IMR-90 (cell line): ENCODE results near the gene EDN2. TPM values are rescaled to one million over a fixed set of nuclear protein-coding genes. Genes with fewer than 3 reads are reported as not detected.

Experiments used
- ATAC-seq: fragments of 200-7000 bp; cut with Tn5 transposase; 2 replicates; pipeline ENCODE4 v1.9.1; 2020; ENCODE audit warnings: low read depth, mild to moderate bottlenecking, moderate library complexity
- BruUV-seq: library from RNA; stranded (reverse); fragments of 400-500 nt; replicated peaks from 2 replicates; lab custom pipeline; 2021; lab: Mats Ljungman, UMichigan
- CTCF ChIA-PET: fragments of 300-600 bp; formaldehyde crosslinking; extraction: SDS; loops from one replicate; lab custom pipeline; 2021; ENCODE audit warnings: antibody characterized with exemption; lab: Yijun Ruan, JAX
- POLR2A ChIA-PET: fragments of 300-600 bp; sonication (Branson Sonifier 250); formaldehyde crosslinking; loops from one replicate; lab custom pipeline; 2022; ENCODE audit warnings: antibody characterized with exemption; ENCODE audit not compliant: unreplicated experiment; lab: Charles Lee
- DNase-seq: peaks from one replicate; pipeline ENCODE4 v3.0.0; 2013
- H2AFZ ChIP-seq: replicated peaks from 2 replicates; pipeline ENCODE3; 2013; ENCODE audit warnings: low read length, mild to moderate bottlenecking; ENCODE audit not compliant: poor library complexity
- H2AK5ac ChIP-seq: 2 replicates; pipeline ENCODE4 v1.6.1; 2013; ENCODE audit warnings: low read depth, low read length, inconsistent platforms
- H2AK9ac ChIP-seq: replicated peaks from 2 replicates; pipeline ENCODE3; 2013; ENCODE audit warnings: mild to moderate bottlenecking, low read depth, low read length, moderate library complexity; ENCODE audit not compliant: poor library complexity
- H2BK120ac ChIP-seq: 2 replicates; pipeline ENCODE4 v1.6.1; 2013; ENCODE audit warnings: low read depth, low read length, inconsistent platforms
- H2BK15ac ChIP-seq: 3 replicates; pipeline ENCODE4 v1.6.1; 2013; ENCODE audit warnings: low read depth, low read length, inconsistent platforms
- H2BK20ac ChIP-seq: 2 replicates; pipeline ENCODE4 v1.6.1; 2013; ENCODE audit warnings: low read depth, mild to moderate bottlenecking, inconsistent platforms, low read length, moderate library complexity
- H2BK5ac ChIP-seq: 2 replicates; pipeline ENCODE4 v1.6.1; 2013; ENCODE audit warnings: mild to moderate bottlenecking, low read depth, low read length, inconsistent platforms; ENCODE audit not compliant: poor library complexity, severe bottlenecking
- H3K14ac ChIP-seq: replicated peaks from 2 replicates; pipeline ENCODE4 v1.6.1; 2013; ENCODE audit warnings: low read depth, low read length, inconsistent platforms
- H3K18ac ChIP-seq: 2 replicates; pipeline ENCODE4 v1.6.1; 2013; ENCODE audit warnings: low read depth, low read length, control low read depth
- H3K23ac ChIP-seq: 2 replicates; pipeline ENCODE4 v1.6.1; 2013; ENCODE audit warnings: low read depth, low read length, inconsistent platforms
- H3K27ac ChIP-seq: 2 replicates; pipeline ENCODE4 v1.5.1; 2013; ENCODE audit warnings: mild to moderate bottlenecking, control low read depth, low read length; ENCODE audit not compliant: insufficient read depth
- H3K27me3 ChIP-seq: 2 replicates; pipeline ENCODE4 v1.6.1; 2013; ENCODE audit warnings: low read length; ENCODE audit not compliant: control insufficient read depth, insufficient read depth
- H3K36me3 ChIP-seq: 2 replicates; pipeline ENCODE4 v1.6.1; 2013; ENCODE audit warnings: low read length, mixed read lengths; ENCODE audit not compliant: control insufficient read depth, insufficient read depth
- H3K4ac ChIP-seq: 2 replicates; pipeline ENCODE4 v1.6.1; 2013; ENCODE audit warnings: low read depth, low read length, inconsistent platforms
- H3K4me1 ChIP-seq: 2 replicates; pipeline ENCODE4 v1.6.1; 2013; ENCODE audit warnings: low read length, mixed read lengths; ENCODE audit not compliant: control insufficient read depth, insufficient read depth
- H3K4me2 ChIP-seq: 2 replicates; pipeline ENCODE4 v1.6.1; 2013; ENCODE audit warnings: low read depth, mild to moderate bottlenecking, control low read depth, low read length, moderate library complexity
- H3K4me3 ChIP-seq: 2 replicates; pipeline ENCODE4 v1.5.1; 2013; ENCODE audit warnings: low read depth, mild to moderate bottlenecking, control low read depth, low read length, moderate library complexity; ENCODE audit not compliant: insufficient read depth
- H3K56ac ChIP-seq: 2 replicates; pipeline ENCODE4 v1.6.1; 2013; ENCODE audit warnings: low read length, inconsistent platforms; ENCODE audit not compliant: insufficient read depth; ENCODE audit errors: extremely low read depth
- H3K79me1 ChIP-seq, 2 experiments: 2 replicates each; pipeline ENCODE4 v1.6.1; 2013; ENCODE audit warnings: low read length in 2 of 2, inconsistent platforms in 1 of 2, low read depth in 1 of 2
- H3K9ac ChIP-seq: 2 replicates; pipeline ENCODE4 v1.6.1; 2013; ENCODE audit warnings: low read depth, low read length, control low read depth
- H3K9me1 ChIP-seq: 2 replicates; pipeline ENCODE4 v1.6.1; 2013; ENCODE audit warnings: low read length, inconsistent platforms; ENCODE audit not compliant: insufficient read depth
- H3K9me3 ChIP-seq: 2 replicates; pipeline ENCODE4 v1.6.1; 2013; ENCODE audit warnings: low read length; ENCODE audit not compliant: control insufficient read depth, insufficient read depth
- H4K20me1 ChIP-seq: 2 replicates; pipeline ENCODE4 v1.6.1; 2013; ENCODE audit warnings: low read length, inconsistent platforms; ENCODE audit not compliant: insufficient read depth
- H4K5ac ChIP-seq: 2 replicates; pipeline ENCODE4 v1.6.1; 2013; ENCODE audit warnings: mild to moderate bottlenecking, low read depth, low read length, control low read depth
- H4K8ac ChIP-seq, 2 experiments: 2 replicates each; pipeline ENCODE4 v1.6.1; 2013; ENCODE audit warnings: low read depth in 2 of 2, low read length in 2 of 2, control low read depth in 1 of 2, inconsistent platforms in 1 of 2
- H4K91ac ChIP-seq: 2 replicates; pipeline ENCODE4 v1.6.1; 2013; ENCODE audit warnings: low read depth, low read length, inconsistent platforms; ENCODE audit not compliant: insufficient read depth
- BHLHE40 ChIP-seq: fragments of 150-350 bp; IDR thresholded peaks from 2 replicates; pipeline ENCODE4 v1.6.1; 2016; ENCODE audit warnings: mild to moderate bottlenecking, low read depth, low read length
- CEBPB ChIP-seq: IDR thresholded peaks from 2 replicates; pipeline ENCODE4 v1.6.1; 2012; ENCODE audit warnings: low read depth, low read length, improper control_type of control experiment
- CHD1 ChIP-seq: IDR thresholded peaks from 2 replicates; pipeline ENCODE4 v1.6.1; 2012; ENCODE audit warnings: low read depth, low read length, improper control_type of control experiment
- FOS ChIP-seq: fragments of 150-350 bp; IDR thresholded peaks from 2 replicates; pipeline ENCODE4 v1.6.1; 2016; ENCODE audit warnings: low read depth, low read length
- MAFK ChIP-seq: IDR thresholded peaks from 2 replicates; pipeline ENCODE4 v1.6.1; 2012; ENCODE audit warnings: low read depth, low read length, improper control_type of control experiment
- MAZ ChIP-seq: IDR thresholded peaks from 2 replicates; pipeline ENCODE4 v1.6.1; 2012; ENCODE audit warnings: low read depth, mild to moderate bottlenecking, low read length, improper control_type of control experiment, moderate library complexity, borderline replicate concordance
- MXI1 ChIP-seq: IDR thresholded peaks from 2 replicates; pipeline ENCODE4 v1.6.1; 2012; ENCODE audit warnings: low read depth, mild to moderate bottlenecking, low read length, moderate library complexity, borderline replicate concordance
- NFE2L2 ChIP-seq: fragments of 150-350 bp; IDR thresholded peaks from 2 replicates; pipeline ENCODE4 v1.6.1; 2016; ENCODE audit warnings: low read depth, mild to moderate bottlenecking, low read length
- POLR2A ChIP-seq: IDR thresholded peaks from 2 replicates; pipeline ENCODE4 v1.6.1; 2012; ENCODE audit warnings: mild to moderate bottlenecking, low read depth, low read length
- RAD21 ChIP-seq: IDR thresholded peaks from 2 replicates; pipeline ENCODE4 v1.6.1; 2012; ENCODE audit warnings: low read length, improper control_type of control experiment
- RCOR1 ChIP-seq: IDR thresholded peaks from 2 replicates; pipeline ENCODE4 v1.6.1; 2012; ENCODE audit warnings: mild to moderate bottlenecking, low read length, improper control_type of control experiment; ENCODE audit not compliant: insufficient replicate concordance
- RFX5 ChIP-seq: IDR thresholded peaks from 2 replicates; pipeline ENCODE4 v1.8.0; 2012; ENCODE audit warnings: low read depth, mild to moderate bottlenecking, low read length, moderate library complexity
- SMC3 ChIP-seq: fragments of 150-350 bp; IDR thresholded peaks from 2 replicates; pipeline ENCODE4 v1.6.1; 2016; ENCODE audit warnings: low read depth, mild to moderate bottlenecking, antibody characterized with exemption, low read length, moderate library complexity
- WGBS, 2 experiments: methylation state at CpG; one replicate each; pipeline versions ENCODE4 v1.1.5 to v1.1.7; 2013; ENCODE audit warnings: missing lambda C conversion rate in 2 of 2; ENCODE audit not compliant: insufficient read length in 1 of 2; ENCODE audit errors: extremely low coverage in 2 of 2; 5-methylcytosine and 5-hydroxymethylcytosine counted together
- dilution Hi-C: fragments of 300-500 bp; cut with HindIII; formaldehyde crosslinking; loops from one replicate; pipeline ENCODE4 v1.14.3; 2018; ENCODE audit warnings: low sequenced_read_pairs; ENCODE audit not compliant: unreplicated experiment
- in situ Hi-C: fragments of 300-500 bp; cut with MboI; formaldehyde crosslinking; loops from 3 replicates; pipeline ENCODE4 v1.14.3; 2019; ENCODE audit warnings: low sequenced_read_pairs, inconsistent platforms, mixed read lengths
- intact Hi-C: fragments of 100-400 bp; cut with micrococcal nuclease; formaldehyde crosslinking; loops from 2 replicates; pipeline ENCODE4 v1.10.0; 2022
- polyA plus RNA-seq, 3 experiments: library from polyadenylated mRNA; depleted of rRNA; stranded (reverse); fragments of >200 nt; gene quantifications; 2 replicates each; pipeline ENCODE4 v1.2.3, GENCODE V29; 2012; ENCODE audit warnings: low replicate concordance in 1 of 3
- total RNA-seq: library from RNA; depleted of rRNA; stranded (reverse); fragments of >200 nt; gene quantifications from 2 replicates; pipeline ENCODE4 v1.2.3, GENCODE V29; 2012
- TF ChIP-seq, protein P1 (sequence below): fragments of 150-350 bp; IDR thresholded peaks from 2 replicates; pipeline ENCODE4 v1.6.1; 2017; ENCODE audit warnings: mild to moderate bottlenecking, antibody characterized with exemption, low read length, low read depth
- TF ChIP-seq, protein P2 (sequence below): conservative IDR thresholded peaks from 2 replicates; pipeline ENCODE4 v1.5.1; 2012; ENCODE audit warnings: mild to moderate bottlenecking, low read depth, low read length, improper control_type of control experiment
- TF ChIP-seq, protein P3 (sequence below): fragments of 150-350 bp; IDR thresholded peaks from 2 replicates; pipeline ENCODE4 v1.6.1; 2016; ENCODE audit warnings: low read depth, mild to moderate bottlenecking, low read length, moderate library complexity, borderline replicate concordance

EDN2 gene
- total and polyA plus RNA-seq, 2 of the 4 experiments (the other 2 are of a cell fraction): 0.27 TPM; not detected in 1

DNA sequence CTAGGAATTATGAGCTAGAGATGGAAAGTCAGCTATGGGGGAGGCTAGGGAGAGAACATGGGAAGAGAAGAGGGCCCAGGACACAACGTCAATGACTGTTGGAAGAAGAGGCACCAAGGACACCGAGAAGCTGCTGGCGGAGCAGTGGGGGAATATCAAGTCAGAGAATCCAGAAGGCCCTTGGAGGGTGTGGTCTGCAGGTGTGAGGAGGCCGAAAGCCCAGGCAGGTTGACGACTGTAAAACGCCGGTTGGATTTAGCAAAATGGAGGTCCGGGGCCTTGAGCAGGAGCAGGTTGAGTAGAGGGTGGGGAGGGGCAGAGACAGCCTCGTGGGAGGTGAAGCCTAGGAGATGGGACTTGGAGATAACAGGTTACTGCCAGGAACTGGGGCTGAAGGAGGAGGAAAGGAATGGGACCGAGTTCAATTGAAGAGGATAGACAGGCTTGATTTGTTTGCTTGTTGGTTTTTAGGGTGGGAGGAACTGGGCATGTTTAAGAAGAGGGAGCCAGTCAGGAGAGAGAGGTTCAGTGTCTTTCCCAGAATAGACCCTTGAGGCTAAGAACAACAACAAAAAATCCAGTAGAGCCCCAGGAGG is 35.1 kb downstream of the EDN2 start:
- H3K18ac ChIP-seq: no peak overlapping the region
- H3K9me1 ChIP-seq: 0 out of 2 replicates have a peak, but pooled peaks cover 2% of the 10 kb centered on the region
- dilution Hi-C loops: no loop called here
- no peak overlapping the region for H3K4me3 ChIP-seq
- intact Hi-C loops: no loop called here
- no peaks in the 10 kb centered on the region for H4K20me1 ChIP-seq
- no peak overlapping the region for H2AFZ ChIP-seq
- no peak overlapping the region for H4K91ac ChIP-seq
- no peak overlapping the region for H3K27ac ChIP-seq
- H3K9me3 ChIP-seq: peaks cover 10% of the 10 kb centered on the region
- DNase-seq (no peak), ATAC-seq (no peak)
- H2BK20ac ChIP-seq: no peak overlapping the region
- H2BK15ac ChIP-seq: no peak overlapping the region
- no peak overlapping the region for H2AK9ac ChIP-seq
- no peak overlapping the region for H3K14ac ChIP-seq
- H3K27me3 ChIP-seq: peaks cover 24% of the 10 kb centered on the region
- H3K4ac ChIP-seq: no peak overlapping the region
- H4K8ac ChIP-seq: no peak overlapping the region
- no peak overlapping the region for H2AK5ac ChIP-seq
- ChIA-PET POLR2A (no interaction called here), CTCF (no interaction called here)
- WGBS, 2 experiments: 68% methylated on average over 6 of the region's 10 CpGs; no CpG with 5 or more reads in 1 of the 2 experiments
- H2BK5ac ChIP-seq: no peak overlapping the region
- no peak overlapping the region for H3K23ac ChIP-seq
- H3K9ac ChIP-seq: no peak overlapping the region
- BruUV-seq: no TSS peak
- no peak overlapping the region for H3K4me2 ChIP-seq
- H3K36me3 ChIP-seq: no peaks in the 10 kb centered on the region
- H3K56ac ChIP-seq: no peak overlapping the region
- in situ Hi-C loops: no loop called here
- no peak overlapping the region for H4K5ac ChIP-seq
- TF ChIP-seq POLR2A (no peak), MAFK (no peak), NFE2L2 (no peak), RFX5 (no peak), RAD21 (no peak), CHD1 (no peak), BHLHE40 (no peak), FOS (no peak), MXI1 (no peak), CEBPB (no peak), RCOR1 (no peak), MAZ (no peak), SMC3 (no peak)
- TF ChIP-seq, protein P1, sequence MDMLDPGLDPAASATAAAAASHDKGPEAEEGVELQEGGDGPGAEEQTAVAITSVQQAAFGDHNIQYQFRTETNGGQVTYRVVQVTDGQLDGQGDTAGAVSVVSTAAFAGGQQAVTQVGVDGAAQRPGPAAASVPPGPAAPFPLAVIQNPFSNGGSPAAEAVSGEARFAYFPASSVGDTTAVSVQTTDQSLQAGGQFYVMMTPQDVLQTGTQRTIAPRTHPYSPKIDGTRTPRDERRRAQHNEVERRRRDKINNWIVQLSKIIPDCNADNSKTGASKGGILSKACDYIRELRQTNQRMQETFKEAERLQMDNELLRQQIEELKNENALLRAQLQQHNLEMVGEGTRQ: no peak
- TF ChIP-seq, protein P2, sequence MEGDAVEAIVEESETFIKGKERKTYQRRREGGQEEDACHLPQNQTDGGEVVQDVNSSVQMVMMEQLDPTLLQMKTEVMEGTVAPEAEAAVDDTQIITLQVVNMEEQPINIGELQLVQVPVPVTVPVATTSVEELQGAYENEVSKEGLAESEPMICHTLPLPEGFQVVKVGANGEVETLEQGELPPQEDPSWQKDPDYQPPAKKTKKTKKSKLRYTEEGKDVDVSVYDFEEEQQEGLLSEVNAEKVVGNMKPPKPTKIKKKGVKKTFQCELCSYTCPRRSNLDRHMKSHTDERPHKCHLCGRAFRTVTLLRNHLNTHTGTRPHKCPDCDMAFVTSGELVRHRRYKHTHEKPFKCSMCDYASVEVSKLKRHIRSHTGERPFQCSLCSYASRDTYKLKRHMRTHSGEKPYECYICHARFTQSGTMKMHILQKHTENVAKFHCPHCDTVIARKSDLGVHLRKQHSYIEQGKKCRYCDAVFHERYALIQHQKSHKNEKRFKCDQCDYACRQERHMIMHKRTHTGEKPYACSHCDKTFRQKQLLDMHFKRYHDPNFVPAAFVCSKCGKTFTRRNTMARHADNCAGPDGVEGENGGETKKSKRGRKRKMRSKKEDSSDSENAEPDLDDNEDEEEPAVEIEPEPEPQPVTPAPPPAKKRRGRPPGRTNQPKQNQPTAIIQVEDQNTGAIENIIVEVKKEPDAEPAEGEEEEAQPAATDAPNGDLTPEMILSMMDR: no peak
- TF ChIP-seq, protein P3, sequence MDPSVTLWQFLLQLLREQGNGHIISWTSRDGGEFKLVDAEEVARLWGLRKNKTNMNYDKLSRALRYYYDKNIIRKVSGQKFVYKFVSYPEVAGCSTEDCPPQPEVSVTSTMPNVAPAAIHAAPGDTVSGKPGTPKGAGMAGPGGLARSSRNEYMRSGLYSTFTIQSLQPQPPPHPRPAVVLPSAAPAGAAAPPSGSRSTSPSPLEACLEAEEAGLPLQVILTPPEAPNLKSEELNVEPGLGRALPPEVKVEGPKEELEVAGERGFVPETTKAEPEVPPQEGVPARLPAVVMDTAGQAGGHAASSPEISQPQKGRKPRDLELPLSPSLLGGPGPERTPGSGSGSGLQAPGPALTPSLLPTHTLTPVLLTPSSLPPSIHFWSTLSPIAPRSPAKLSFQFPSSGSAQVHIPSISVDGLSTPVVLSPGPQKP: no peak
- H2BK120ac ChIP-seq: no peak overlapping the region
- H3K4me1 ChIP-seq: no peaks in the 10 kb centered on the region
- H3K79me1 ChIP-seq: no peaks in the 10 kb centered on the region
